Measurements from ENCODE around the gene TMEM151B.

DNA sequence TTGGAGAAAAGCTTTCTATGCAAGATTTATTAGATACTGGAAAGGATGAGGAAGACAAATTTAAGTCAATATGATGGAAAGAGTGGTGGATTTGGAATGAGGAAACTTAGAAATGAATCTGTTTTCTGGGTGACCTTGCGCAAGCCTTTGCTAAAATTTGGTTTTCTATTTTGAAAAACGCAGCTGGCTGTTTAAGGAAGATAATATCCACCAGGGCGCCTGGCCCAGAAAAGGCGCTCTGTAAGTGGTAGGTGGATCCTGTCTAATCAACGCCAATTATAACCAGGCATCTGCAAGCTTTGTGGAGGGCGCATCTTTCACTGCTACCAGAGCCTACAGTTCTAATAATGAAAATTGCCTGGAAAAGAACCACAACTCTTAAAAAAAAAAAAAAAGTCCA is 71.8 kb downstream of the TMEM151B start:
- TF ChIP-seq, protein P1, sequence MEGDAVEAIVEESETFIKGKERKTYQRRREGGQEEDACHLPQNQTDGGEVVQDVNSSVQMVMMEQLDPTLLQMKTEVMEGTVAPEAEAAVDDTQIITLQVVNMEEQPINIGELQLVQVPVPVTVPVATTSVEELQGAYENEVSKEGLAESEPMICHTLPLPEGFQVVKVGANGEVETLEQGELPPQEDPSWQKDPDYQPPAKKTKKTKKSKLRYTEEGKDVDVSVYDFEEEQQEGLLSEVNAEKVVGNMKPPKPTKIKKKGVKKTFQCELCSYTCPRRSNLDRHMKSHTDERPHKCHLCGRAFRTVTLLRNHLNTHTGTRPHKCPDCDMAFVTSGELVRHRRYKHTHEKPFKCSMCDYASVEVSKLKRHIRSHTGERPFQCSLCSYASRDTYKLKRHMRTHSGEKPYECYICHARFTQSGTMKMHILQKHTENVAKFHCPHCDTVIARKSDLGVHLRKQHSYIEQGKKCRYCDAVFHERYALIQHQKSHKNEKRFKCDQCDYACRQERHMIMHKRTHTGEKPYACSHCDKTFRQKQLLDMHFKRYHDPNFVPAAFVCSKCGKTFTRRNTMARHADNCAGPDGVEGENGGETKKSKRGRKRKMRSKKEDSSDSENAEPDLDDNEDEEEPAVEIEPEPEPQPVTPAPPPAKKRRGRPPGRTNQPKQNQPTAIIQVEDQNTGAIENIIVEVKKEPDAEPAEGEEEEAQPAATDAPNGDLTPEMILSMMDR (IDR thresholded peaks at IDR 0.05; ENCODE audit: insufficient read depth, low read depth, low read length), result no peak
- no peak for TF ChIP-seq EZH2 (IDR thresholded peaks at IDR 0.05; ENCODE audit: insufficient read depth, low read length)

Measured in astrocyte (in vitro differentiated cells and primary cell).